SU-DHL-6 (cell line): ENCODE data around the gene TBC1D22A.

Experiments used
- CTCF ChIP-seq: fragments of 200-600 bp; sonication (generic); IDR thresholded peaks from one replicate; pipeline ENCODE4 v1.5.1; 2017; ENCODE audit warnings: antibody characterized with exemption, mild to moderate bottlenecking, low read length, moderate library complexity; ENCODE audit not compliant: insufficient read depth, poor library complexity, severe bottlenecking
- EZH2phosphoT487 ChIP-seq: fragments of 200-600 bp; sonication (generic), shearing (Covaris generic); conservative IDR thresholded peaks from 2 replicates; pipeline ENCODE4 v1.6.1; 2018; ENCODE audit warnings: mild to moderate bottlenecking, antibody characterized with exemption, low read length, moderate library complexity, mixed read lengths

DNA sequence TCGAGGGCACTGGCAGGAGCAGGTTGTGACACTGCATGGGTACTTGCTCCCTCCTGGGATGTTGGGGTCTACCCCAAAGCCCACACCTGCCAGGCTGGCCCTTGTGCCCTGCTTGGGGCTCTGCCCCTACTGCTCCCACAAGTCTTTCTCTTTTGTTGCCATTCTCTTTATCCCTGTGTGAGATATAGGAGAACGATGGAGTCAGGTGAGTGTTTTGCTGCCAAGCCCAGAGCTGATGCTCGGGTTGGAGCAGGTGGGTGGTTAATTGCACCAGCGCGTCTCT is 292.6 kb downstream of the TBC1D22A start:
- TF ChIP-seq CTCF = no peak
- TF ChIP-seq EZH2phosphoT487 = no peak
